ENCODE data around the gene ACOT7. TPM values are rescaled to one million over a fixed set of nuclear protein-coding genes. Genes with fewer than 3 reads are reported as not detected.
"Not testable (repeated sequence)": the region's sequence is repeated elsewhere in the genome, so short reads cannot be mapped to it uniquely, and the experiment has no call there.

The ACOT7 gene, protein sequence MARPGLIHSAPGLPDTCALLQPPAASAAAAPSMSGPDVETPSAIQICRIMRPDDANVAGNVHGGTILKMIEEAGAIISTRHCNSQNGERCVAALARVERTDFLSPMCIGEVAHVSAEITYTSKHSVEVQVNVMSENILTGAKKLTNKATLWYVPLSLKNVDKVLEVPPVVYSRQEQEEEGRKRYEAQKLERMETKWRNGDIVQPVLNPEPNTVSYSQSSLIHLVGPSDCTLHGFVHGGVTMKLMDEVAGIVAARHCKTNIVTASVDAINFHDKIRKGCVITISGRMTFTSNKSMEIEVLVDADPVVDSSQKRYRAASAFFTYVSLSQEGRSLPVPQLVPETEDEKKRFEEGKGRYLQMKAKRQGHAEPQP
- 35.1 TPM for total RNA-seq (ENCODE audit: unreplicated experiment)
- long read RNA-seq, transcript ACOT7-210 (9 exons, 1,403 nt) = major isoform, 24 of 34 reads
- long read RNA-seq, transcript ACOT7-204 (9 exons, 1,614 nt) = minor isoform, 8 of 34 reads
- long read RNA-seq, partial matches to known transcripts = 0 of 34 reads
- long read RNA-seq, other reads (novel, unspliced or antisense) = 1 of 34 reads

DNA sequence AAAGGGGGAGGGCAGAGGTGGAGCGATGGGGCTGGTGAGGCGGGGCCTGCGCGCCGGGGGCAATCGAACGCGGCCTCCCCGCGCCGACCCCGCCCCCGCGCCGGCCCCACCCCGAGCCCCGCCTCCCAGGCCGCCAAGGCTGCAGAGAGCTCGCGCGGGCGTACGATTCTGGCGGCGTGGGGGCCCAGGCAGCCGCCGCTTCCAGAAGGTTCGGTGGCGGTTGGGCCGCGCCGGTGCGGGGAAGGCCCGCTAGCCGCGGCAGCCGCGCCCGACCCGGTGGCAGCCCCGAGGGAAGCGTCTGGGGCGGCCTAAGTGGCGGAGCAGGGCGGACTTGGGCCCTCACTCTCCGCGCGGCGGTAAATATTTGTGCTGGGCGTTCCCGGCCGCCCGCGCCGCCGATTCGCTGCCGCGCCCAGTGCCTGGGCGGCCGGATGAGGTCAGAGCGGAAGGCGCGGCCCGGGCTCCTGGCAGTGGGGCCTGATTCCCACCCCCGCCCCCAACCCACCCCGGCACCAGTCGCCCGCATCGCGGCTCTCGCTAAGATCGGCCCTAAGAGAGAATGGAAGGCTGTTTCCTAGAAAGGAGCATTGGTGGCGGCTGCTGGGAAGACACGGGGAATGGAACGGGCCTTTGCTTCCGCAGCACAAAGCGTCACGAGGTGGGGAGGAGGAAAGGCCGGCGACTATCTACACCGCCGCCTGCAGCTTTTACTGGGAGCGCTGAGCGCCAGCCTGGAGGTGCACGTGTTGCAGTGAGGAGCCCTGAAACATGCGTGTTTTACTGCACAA is at the start of gene ACOT7:
Gene ACOT7 (minus strand): TSS at position 368 of the 788 bp plus-strand sequence. CDS start 368 bp downstream, outside the sequence.
- no peaks in the 10 kb centered on the region for H3K9me3 Mint-ChIP-seq (ENCODE audit: unreplicated experiment)
- peaks cover 12% of the 10 kb centered on the region for H3K4me1 Mint-ChIP-seq (ENCODE audit: unreplicated experiment)
- peak; percentile 82 for DNase-seq (ENCODE audit: low spot score)

GRCh38 chr1:6441586-6441985 is 48.0 kb upstream of the ACOT7 start:
- Mint-ChIP-seq H3K4me3 (ENCODE audit: unreplicated experiment) (no peak overlapping the region), H3K36me3 (ENCODE audit: low read depth, unreplicated experiment) (no peaks in the 10 kb centered on the region), H3K27me3 (ENCODE audit: unreplicated experiment) (peaks cover 13% of the 10 kb centered on the region), H3K9me3 (ENCODE audit: unreplicated experiment) (no peaks in the 10 kb centered on the region), H3K27ac (ENCODE audit: unreplicated experiment) (no peak overlapping the region), H3K4me1 (ENCODE audit: unreplicated experiment) (peaks cover 2% of the 10 kb centered on the region)
- no peak for DNase-seq (ENCODE audit: low spot score)
- TF ChIP-seq, protein P1, sequence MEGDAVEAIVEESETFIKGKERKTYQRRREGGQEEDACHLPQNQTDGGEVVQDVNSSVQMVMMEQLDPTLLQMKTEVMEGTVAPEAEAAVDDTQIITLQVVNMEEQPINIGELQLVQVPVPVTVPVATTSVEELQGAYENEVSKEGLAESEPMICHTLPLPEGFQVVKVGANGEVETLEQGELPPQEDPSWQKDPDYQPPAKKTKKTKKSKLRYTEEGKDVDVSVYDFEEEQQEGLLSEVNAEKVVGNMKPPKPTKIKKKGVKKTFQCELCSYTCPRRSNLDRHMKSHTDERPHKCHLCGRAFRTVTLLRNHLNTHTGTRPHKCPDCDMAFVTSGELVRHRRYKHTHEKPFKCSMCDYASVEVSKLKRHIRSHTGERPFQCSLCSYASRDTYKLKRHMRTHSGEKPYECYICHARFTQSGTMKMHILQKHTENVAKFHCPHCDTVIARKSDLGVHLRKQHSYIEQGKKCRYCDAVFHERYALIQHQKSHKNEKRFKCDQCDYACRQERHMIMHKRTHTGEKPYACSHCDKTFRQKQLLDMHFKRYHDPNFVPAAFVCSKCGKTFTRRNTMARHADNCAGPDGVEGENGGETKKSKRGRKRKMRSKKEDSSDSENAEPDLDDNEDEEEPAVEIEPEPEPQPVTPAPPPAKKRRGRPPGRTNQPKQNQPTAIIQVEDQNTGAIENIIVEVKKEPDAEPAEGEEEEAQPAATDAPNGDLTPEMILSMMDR (IDR thresholded peaks at IDR 0.05; ENCODE audit: unreplicated experiment) = no peak

More for the DNA sequence above, at the start of gene ACOT7:
- TF ChIP-seq, protein P1 (IDR thresholded peaks at IDR 0.05; ENCODE audit: unreplicated experiment) = no peak
- H3K27ac Mint-ChIP-seq (ENCODE audit: unreplicated experiment) = peak within 1 kb of the TSS; percentile 94
- H3K4me3 Mint-ChIP-seq (ENCODE audit: unreplicated experiment) = peak within 1 kb of the TSS; percentile 85
- peaks cover 6% of the 10 kb centered on the region for H3K27me3 Mint-ChIP-seq (ENCODE audit: unreplicated experiment)
- H3K36me3 Mint-ChIP-seq (ENCODE audit: low read depth, unreplicated experiment) = no peaks in the 10 kb centered on the region

DNA sequence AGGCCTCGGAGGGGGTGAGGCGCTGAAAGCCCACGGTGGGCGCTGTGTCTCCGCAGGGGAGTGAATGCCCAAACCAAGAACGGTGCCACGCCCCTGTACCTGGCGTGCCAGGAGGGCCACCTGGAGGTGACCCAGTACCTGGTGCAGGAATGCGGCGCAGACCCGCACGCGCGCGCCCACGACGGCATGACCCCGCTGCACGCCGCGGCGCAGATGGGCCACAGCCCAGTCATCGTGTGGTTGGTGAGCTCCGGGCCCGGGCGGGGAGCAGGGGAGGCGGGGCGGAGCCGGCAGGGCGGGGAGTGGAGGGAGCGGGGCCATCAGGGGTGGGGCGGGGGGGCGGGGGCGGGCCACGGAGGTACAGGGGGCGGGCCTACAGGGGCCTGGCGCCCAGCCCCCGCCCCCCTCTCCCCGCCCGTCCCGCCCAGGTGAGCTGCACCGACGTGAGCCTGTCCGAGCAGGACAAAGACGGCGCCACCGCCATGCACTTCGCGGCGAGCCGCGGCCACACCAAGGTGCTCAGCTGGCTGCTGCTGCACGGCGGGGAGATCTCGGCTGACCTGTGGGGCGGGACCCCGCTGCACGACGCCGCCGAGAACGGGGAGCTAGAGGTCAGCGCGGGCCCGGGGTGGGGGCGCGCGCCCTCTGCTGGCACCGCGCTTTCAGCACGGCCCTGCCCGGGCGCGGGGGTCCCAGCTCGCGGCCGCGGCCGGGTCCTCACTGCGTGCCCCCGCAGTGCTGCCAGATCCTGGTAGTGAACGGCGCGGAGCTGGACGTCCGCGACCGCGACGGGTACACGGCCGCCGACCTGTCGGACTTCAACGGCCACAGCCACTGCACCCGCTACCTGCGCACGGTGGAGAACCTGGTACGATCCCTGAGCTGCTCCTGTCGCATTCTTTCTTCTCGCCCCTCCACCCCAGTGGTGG is 46.9 kb upstream of the ACOT7 start:
- Mint-ChIP-seq H3K36me3 (ENCODE audit: low read depth, unreplicated experiment) (no peaks in the 10 kb centered on the region), H3K27ac (ENCODE audit: unreplicated experiment) (no peak overlapping the region), H3K4me3 (ENCODE audit: unreplicated experiment) (no peak overlapping the region), H3K9me3 (ENCODE audit: unreplicated experiment) (no peaks in the 10 kb centered on the region), H3K4me1 (ENCODE audit: unreplicated experiment) (peaks cover 2% of the 10 kb centered on the region), H3K27me3 (ENCODE audit: unreplicated experiment) (peaks cover 13% of the 10 kb centered on the region)
- TF ChIP-seq, protein P1 (IDR thresholded peaks at IDR 0.05; ENCODE audit: unreplicated experiment) = peak; percentile 62
- no peak for DNase-seq (ENCODE audit: low spot score)

GRCh38 chr1:6438047-6438525 is 44.5 kb upstream of the ACOT7 start:
- Mint-ChIP-seq H3K4me3 (ENCODE audit: unreplicated experiment) (no peak overlapping the region), H3K27ac (ENCODE audit: unreplicated experiment) (no peak overlapping the region), H3K4me1 (ENCODE audit: unreplicated experiment) (no peaks in the 10 kb centered on the region), H3K27me3 (ENCODE audit: unreplicated experiment) (peaks cover 11% of the 10 kb centered on the region), H3K9me3 (ENCODE audit: unreplicated experiment) (no peaks in the 10 kb centered on the region), H3K36me3 (ENCODE audit: low read depth, unreplicated experiment) (no peaks in the 10 kb centered on the region)
- peak; percentile 78 for DNase-seq (ENCODE audit: low spot score)
- TF ChIP-seq, protein P1 (IDR thresholded peaks at IDR 0.05; ENCODE audit: unreplicated experiment) = peak; percentile 91

- not testable (repeated sequence) for H3K36me3 Mint-ChIP-seq (ENCODE audit: low read depth, unreplicated experiment)
- peaks cover 11% of the 10 kb centered on the region for H3K27me3 Mint-ChIP-seq (ENCODE audit: unreplicated experiment)
Observed at GRCh38 chr1:6437012-6437700, 43.6 kb upstream of the ACOT7 start.

DNA sequence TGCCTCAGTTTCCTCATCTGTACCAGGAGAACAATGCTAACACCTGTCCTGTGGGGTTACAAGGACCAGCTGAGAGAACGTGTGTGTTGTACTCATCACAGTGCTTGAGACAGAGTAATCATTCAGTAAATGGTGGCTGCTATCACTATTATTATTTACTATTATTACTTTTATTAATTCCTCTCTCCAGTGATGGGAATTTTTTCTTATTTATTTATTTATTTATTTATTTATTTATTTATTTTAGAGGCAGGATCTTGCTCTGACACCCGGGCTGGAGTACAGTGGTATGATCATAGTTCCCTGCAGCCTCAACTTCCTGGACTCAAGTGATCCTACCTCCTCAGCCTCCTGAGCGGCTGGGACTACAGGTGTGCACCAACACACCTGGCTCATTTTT is 42.7 kb upstream of the ACOT7 start:
- H3K27me3 Mint-ChIP-seq (ENCODE audit: unreplicated experiment); DNase-seq (ENCODE audit: low spot score); H3K27ac Mint-ChIP-seq (ENCODE audit: unreplicated experiment); H3K4me1 Mint-ChIP-seq (ENCODE audit: unreplicated experiment); H3K4me3 Mint-ChIP-seq (ENCODE audit: unreplicated experiment); H3K9me3 Mint-ChIP-seq (ENCODE audit: unreplicated experiment); H3K36me3 Mint-ChIP-seq (ENCODE audit: low read depth, unreplicated experiment): not testable (repeated sequence)

More at GRCh38 chr1:6437012-6437700, 43.6 kb upstream of the ACOT7 start:
- DNase-seq (ENCODE audit: low spot score); H3K4me1 Mint-ChIP-seq (ENCODE audit: unreplicated experiment); H3K4me3 Mint-ChIP-seq (ENCODE audit: unreplicated experiment); H3K27ac Mint-ChIP-seq (ENCODE audit: unreplicated experiment); H3K9me3 Mint-ChIP-seq (ENCODE audit: unreplicated experiment): not testable (repeated sequence)

Data from endothelial cell (in vitro differentiated cells).